Measurements from ENCODE around the gene SIL1.

- TF ChIP-seq CTCF (IDR thresholded peaks at IDR 0.05; ENCODE audit: low read length), result no peak
- no peak for TF ChIP-seq EZH2 (IDR thresholded peaks at IDR 0.05; ENCODE audit: borderline replicate concordance, low read length)
Measured at GRCh38 chr5:138962614-138963370, 235.4 kb downstream of the SIL1 start.

Data from OCI-LY1 (cell line).